ENCODE measurements around the gene ZBTB16. TPM values are rescaled to one million over a fixed set of nuclear protein-coding genes. Genes with fewer than 3 reads are reported as not detected.

The ZBTB16 gene
- total and polyA plus RNA-seq, 2 of the 13 experiments (the other 11 are each of a cell fraction or from before 2014, with no cell fraction given) = not detected

DNA sequence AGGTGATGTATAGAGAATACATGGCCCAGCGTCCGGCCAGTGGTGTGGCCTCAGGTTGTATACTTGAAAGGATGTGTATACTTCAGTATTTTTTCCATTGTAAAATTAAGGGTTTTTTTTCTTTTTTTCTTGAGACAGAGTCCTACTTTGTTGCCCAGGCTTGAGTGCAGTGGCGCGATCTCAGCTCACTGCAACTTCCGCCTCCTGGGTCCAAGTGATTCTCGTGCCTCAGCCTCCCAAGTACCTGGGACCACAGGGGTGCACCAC lies 15.8 kb downstream of the ZBTB16 start:
- ChIA-PET CTCF (ENCODE audit: low intra/inter-chr PET ratio, low total read pairs) (no interaction called here), POLR2A (no interaction called here)
- no peaks in the 10 kb centered on the region for H3K79me2 ChIP-seq (ENCODE audit: insufficient read depth, low read length)
- peaks cover 2 to 53% of the 10 kb centered on the region in 2 experiments; a peak in 4 of 5 replicates for H3K27me3 ChIP-seq (ENCODE audit: control insufficient read depth in 1 of 2, insufficient read depth in 2 of 2, low read length in 2 of 2)
- in situ Hi-C loops (cut with HindIII; ENCODE audit: extremely low pct_ligation_motif_present, low pct_unique_long_range_greater_than_20kb) (no loop called here), intact Hi-C loops (cut with micrococcal nuclease; ENCODE audit: unreplicated experiment) (no loop called here)
- H4K20me1 ChIP-seq (ENCODE audit: insufficient read depth, low read length) = no peaks in the 10 kb centered on the region
- DNase-seq (ENCODE audit: low spot score) (no peak), FAIRE-seq (no peak), ATAC-seq (no peak)
- H3K4me3 ChIP-seq (replicated peaks in 1 of 3; ENCODE audit: insufficient read depth in 1 of 3, low read depth in 2 of 3, low read length in 3 of 3) = no peak overlapping the region
- no peak overlapping the region for H3K27ac ChIP-seq (ENCODE audit: extremely low read length, insufficient read depth, low read length)
- no peaks in the 10 kb centered on the region for H3K9me3 ChIP-seq (ENCODE audit: low read length)
- peaks cover 36% of the 10 kb centered on the region for H3K4me1 ChIP-seq (ENCODE audit: insufficient read depth, low read length)
- no TSS peak for BruUV-seq (replicated peaks)
- H3K9ac ChIP-seq (ENCODE audit: insufficient read depth, low read depth, low read length) = no peak overlapping the region
- TF ChIP-seq, protein P1, sequence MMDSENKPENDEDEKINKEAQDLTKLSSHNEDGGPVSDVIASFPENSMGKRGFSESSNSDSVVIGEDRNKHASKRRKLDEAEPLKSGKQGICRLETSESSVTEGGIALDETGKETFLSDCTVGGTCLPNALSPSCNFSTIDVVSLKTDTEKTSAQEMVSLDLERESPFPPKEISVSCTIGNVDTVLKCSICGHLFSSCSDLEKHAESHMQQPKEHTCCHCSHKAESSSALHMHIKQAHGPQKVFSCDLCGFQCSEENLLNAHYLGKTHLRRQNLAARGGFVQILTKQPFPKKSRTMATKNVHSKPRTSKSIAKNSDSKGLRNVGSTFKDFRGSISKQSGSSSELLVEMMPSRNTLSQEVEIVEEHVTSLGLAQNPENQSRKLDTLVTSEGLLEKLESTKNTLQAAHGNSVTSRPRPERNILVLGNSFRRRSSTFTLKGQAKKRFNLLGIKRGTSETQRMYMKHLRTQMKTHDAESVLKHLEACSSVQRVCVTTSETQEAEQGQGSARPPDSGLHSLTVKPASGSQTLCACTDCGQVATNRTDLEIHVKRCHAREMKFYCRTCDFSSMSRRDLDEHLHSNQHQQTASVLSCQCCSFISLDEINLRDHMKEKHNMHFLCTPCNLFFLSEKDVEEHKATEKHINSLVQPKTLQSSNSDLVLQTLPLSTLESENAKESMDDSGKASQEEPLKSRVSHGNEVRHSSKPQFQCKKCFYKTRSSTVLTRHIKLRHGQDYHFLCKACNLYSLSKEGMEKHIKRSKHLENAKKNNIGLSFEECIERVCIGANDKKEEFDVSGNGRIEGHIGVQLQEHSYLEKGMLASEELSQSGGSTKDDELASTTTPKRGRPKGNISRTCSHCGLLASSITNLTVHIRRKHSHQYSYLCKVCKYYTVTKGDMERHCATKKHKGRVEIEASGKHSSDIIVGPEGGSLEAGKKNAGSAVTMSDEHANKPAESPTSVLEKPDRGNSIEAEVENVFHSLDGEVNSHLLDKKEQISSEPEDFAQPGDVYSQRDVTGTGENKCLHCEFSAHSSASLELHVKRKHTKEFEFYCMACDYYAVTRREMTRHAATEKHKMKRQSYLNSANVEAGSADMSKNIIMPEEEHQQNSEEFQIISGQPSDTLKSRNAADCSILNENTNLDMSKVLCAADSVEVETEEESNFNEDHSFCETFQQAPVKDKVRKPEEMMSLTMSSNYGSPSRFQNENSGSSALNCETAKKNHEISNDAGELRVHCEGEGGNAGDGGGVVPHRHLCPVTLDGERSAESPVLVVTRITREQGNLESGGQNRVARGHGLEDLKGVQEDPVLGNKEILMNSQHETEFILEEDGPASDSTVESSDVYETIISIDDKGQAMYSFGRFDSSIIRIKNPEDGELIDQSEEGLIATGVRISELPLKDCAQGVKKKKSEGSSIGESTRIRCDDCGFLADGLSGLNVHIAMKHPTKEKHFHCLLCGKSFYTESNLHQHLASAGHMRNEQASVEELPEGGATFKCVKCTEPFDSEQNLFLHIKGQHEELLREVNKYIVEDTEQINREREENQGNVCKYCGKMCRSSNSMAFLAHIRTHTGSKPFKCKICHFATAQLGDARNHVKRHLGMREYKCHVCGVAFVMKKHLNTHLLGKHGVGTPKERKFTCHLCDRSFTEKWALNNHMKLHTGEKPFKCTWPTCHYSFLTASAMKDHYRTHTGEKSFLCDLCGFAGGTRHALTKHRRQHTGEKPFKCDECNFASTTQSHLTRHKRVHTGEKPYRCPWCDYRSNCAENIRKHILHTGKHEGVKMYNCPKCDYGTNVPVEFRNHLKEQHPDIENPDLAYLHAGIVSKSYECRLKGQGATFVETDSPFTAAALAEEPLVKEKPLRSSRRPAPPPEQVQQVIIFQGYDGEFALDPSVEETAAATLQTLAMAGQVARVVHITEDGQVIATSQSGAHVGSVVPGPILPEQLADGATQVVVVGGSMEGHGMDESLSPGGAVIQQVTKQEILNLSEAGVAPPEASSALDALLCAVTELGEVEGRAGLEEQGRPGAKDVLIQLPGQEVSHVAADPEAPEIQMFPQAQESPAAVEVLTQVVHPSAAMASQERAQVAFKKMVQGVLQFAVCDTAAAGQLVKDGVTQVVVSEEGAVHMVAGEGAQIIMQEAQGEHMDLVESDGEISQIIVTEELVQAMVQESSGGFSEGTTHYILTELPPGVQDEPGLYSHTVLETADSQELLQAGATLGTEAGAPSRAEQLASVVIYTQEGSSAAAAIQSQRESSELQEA (CRISPR knock-in tag; IDR thresholded peaks at IDR 0.05; ENCODE audit: not compliant biosample characterization) = no peak
- TF ChIP-seq, protein P2, sequence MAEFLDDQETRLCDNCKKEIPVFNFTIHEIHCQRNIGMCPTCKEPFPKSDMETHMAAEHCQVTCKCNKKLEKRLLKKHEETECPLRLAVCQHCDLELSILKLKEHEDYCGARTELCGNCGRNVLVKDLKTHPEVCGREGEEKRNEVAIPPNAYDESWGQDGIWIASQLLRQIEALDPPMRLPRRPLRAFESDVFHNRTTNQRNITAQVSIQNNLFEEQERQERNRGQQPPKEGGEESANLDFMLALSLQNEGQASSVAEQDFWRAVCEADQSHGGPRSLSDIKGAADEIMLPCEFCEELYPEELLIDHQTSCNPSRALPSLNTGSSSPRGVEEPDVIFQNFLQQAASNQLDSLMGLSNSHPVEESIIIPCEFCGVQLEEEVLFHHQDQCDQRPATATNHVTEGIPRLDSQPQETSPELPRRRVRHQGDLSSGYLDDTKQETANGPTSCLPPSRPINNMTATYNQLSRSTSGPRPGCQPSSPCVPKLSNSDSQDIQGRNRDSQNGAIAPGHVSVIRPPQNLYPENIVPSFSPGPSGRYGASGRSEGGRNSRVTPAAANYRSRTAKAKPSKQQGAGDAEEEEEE (CRISPR knock-in tag; IDR thresholded peaks at IDR 0.05; ENCODE audit: borderline replicate concordance) = no peak
- TF ChIP-seq, protein P3, sequence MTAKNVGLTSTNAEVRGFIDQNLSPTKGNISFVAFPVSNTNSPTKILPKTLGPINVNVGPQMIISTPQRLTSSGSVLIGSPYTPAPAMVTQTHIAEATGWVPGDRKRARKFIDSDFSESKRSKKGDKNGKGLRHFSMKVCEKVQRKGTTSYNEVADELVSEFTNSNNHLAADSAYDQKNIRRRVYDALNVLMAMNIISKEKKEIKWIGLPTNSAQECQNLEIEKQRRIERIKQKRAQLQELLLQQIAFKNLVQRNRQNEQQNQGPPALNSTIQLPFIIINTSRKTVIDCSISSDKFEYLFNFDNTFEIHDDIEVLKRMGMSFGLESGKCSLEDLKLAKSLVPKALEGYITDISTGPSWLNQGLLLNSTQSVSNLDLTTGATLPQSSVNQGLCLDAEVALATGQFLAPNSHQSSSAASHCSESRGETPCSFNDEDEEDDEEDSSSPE (CRISPR knock-in tag; IDR thresholded peaks at IDR 0.05) = no peak
- no peak for TF ChIP-seq RORA (CRISPR knock-in tag; IDR thresholded peaks at IDR 0.05)
- no peak for TF ChIP-seq ZNF383 (CRISPR knock-in tag; IDR thresholded peaks at IDR 0.05; ENCODE audit: borderline replicate concordance)
- no peak for TF ChIP-seq SSRP1 (CRISPR knock-in tag; IDR thresholded peaks at IDR 0.05)
- no peak for TF ChIP-seq CBX5 (CRISPR knock-in tag; IDR thresholded peaks at IDR 0.05; ENCODE audit: borderline replicate concordance)
- no peak for TF ChIP-seq NR2F1 (CRISPR knock-in tag; IDR thresholded peaks at IDR 0.05)
- H2AFZ ChIP-seq (ENCODE audit: low read length) = no peak overlapping the region
- WGBS (ENCODE audit: low lambda C conversion rate) = 94% methylated on average over 6 of the region's 6 CpGs
- no peak overlapping the region for H3K4me2 ChIP-seq (ENCODE audit: low read depth, low read length)
- H3K36me3 ChIP-seq (replicated peaks in 1 of 2; ENCODE audit: control insufficient read depth in 1 of 2, insufficient read depth in 2 of 2, low read length in 2 of 2) = no peaks in the 10 kb centered on the region

Data from HepG2 (cell line).